Measurements from ENCODE around the gene LRP2BP. TPM values are rescaled to one million over a fixed set of nuclear protein-coding genes. Genes with fewer than 3 reads are reported as not detected.

The LRP2BP gene
- 1 to 10 TPM in 1 of 2 experiments, under 1 TPM in 1; 0.74 to 1.4 TPM for total RNA-seq
- under 1 TPM; 0.16 to 0.24 (median 0.18) TPM for polyA plus RNA-seq
- total RNA-seq = 0.26 to 6.4 (median 2.3) reads per million in 6 experiments

GRCh38 chr4:185395238-185395955, at the start of gene LRP2BP:
Gene LRP2BP (minus strand): TSS chr4:185395924. CDS start chr4:185378186, 17,738 bp downstream.
- peaks cover 10 to 30% (median 26%) of the 10 kb centered on the region in 4 donors for H3K4me1 Mint-ChIP-seq

GRCh38 chr4:185445209-185445608, 49.5 kb upstream of the LRP2BP start:
- DNase-seq (no peak), ATAC-seq (no peak)
- Mint-ChIP-seq H3K9me3 (no peaks in the 10 kb centered on the region), H3K4me3 (no peak overlapping the region), H3K4me1 (no peaks in the 10 kb centered on the region), H3K36me3 (no peaks in the 10 kb centered on the region), H3K27me3 (peaks cover 3 to 28% (median 7%) of the 10 kb centered on the region in 5 donors), H3K27ac (no peak overlapping the region)
- POLR2A ChIA-PET = interaction anchor here (0.6 kb wide), 1 partner anchor 632 kb away, joined by 4 read pairs; no protein-coding TSS in a partner anchor

More at GRCh38 chr4:185395238-185395955, at the start of gene LRP2BP:
- peaks cover 0 to 13% (median 8%) of the 10 kb centered on the region in 3 donors for H3K36me3 Mint-ChIP-seq
- peak in 3 of 10 donors; percentile 23 to 41 (median 28) for DNase-seq
- ATAC-seq = no peak
- no peaks in the 10 kb centered on the region for H3K9me3 Mint-ChIP-seq
- no peaks in the 10 kb centered on the region for H3K27me3 Mint-ChIP-seq
- H3K4me3 Mint-ChIP-seq = peak within 1 kb of the TSS; percentile 83 to 98 (median 96)
- POLR2A ChIA-PET = interaction anchor here (0.6 to 3.3 kb wide), 12 partner anchors 10 to 854 kb away, joined by 3 to 45 read pairs (median 5); partner anchors contain the start of genes CCDC110, SLC25A4, SNX25 and UFSP2
- H3K27ac Mint-ChIP-seq = peak within 1 kb of the TSS; percentile 94 to 99 (median 98)

- peaks cover 0 to 21% (median 4%) of the 10 kb centered on the region in 5 donors for H3K27me3 Mint-ChIP-seq
- H3K4me1 Mint-ChIP-seq = no peaks in the 10 kb centered on the region
- DNase-seq (no peak), ATAC-seq (no peak)
- no peak overlapping the region for H3K27ac Mint-ChIP-seq
- no peak overlapping the region for H3K4me3 Mint-ChIP-seq
- H3K9me3 Mint-ChIP-seq = no peaks in the 10 kb centered on the region
- H3K36me3 Mint-ChIP-seq = no peaks in the 10 kb centered on the region
- POLR2A ChIA-PET = no interaction called here
Observed at GRCh38 chr4:185441479-185441878, 45.8 kb upstream of the LRP2BP start.

GRCh38 chr4:185437809-185438208, 42.1 kb upstream of the LRP2BP start:
- ATAC-seq (no peak), DNase-seq (no peak)
- Mint-ChIP-seq H3K36me3 (no peaks in the 10 kb centered on the region), H3K9me3 (no peaks in the 10 kb centered on the region), H3K27ac (no peak overlapping the region), H3K4me3 (no peak overlapping the region), H3K27me3 (peaks cover 0 to 19% (median 0%) of the 10 kb centered on the region in 5 donors), H3K4me1 (no peaks in the 10 kb centered on the region)
- POLR2A ChIA-PET = no interaction called here

GRCh38 chr4:185435466-185435865, 39.7 kb upstream of the LRP2BP start:
- Mint-ChIP-seq H3K4me1 (no peaks in the 10 kb centered on the region), H3K27me3 (peaks cover 0 to 10% (median 0%) of the 10 kb centered on the region in 5 donors), H3K27ac (no peak overlapping the region), H3K4me3 (no peak overlapping the region), H3K9me3 (no peaks in the 10 kb centered on the region), H3K36me3 (no peaks in the 10 kb centered on the region)
- POLR2A ChIA-PET = no interaction called here
- DNase-seq = no peak
- ATAC-seq = no peak

GRCh38 chr4:185429660-185430059, 33.9 kb upstream of the LRP2BP start:
- no peak overlapping the region for H3K4me3 Mint-ChIP-seq
- DNase-seq (no peak), ATAC-seq (no peak)
- peaks cover 8 to 12% (median 12%) of the 10 kb centered on the region in 4 donors for H3K4me1 Mint-ChIP-seq
- H3K27me3 Mint-ChIP-seq = peaks cover 0 to 7% (median 0%) of the 10 kb centered on the region in 5 donors
- H3K27ac Mint-ChIP-seq = peak overlapping the region in 1 of 10 donors; percentile 9
- no peaks in the 10 kb centered on the region for H3K36me3 Mint-ChIP-seq
- POLR2A ChIA-PET = no interaction called here
- H3K9me3 Mint-ChIP-seq = no peaks in the 10 kb centered on the region

- Mint-ChIP-seq H3K4me3 (peak overlapping the region in 7 of 10 donors; percentile 11 to 63 (median 48)), H3K27me3 (peaks cover 0 to 5% (median 0%) of the 10 kb centered on the region in 5 donors), H3K4me1 (peaks cover 14 to 29% (median 28%) of the 10 kb centered on the region in 4 donors), H3K9me3 (no peaks in the 10 kb centered on the region), H3K27ac (peak overlapping the region in 8 of 10 donors; percentile 31 to 100 (median 75)), H3K36me3 (peaks cover 0 to 2% (median 0%) of the 10 kb centered on the region in 3 donors)
- ATAC-seq (no peak), DNase-seq (peak in 1 of 10 donors; percentile 64)
- POLR2A ChIA-PET = interaction anchor here (0.6 to 3.0 kb wide), 6 partner anchors 31 to 776 kb away, joined by 3 to 45 read pairs (median 6); partner anchors contain the start of genes ANKRD37, CCDC110, CENPU and LRP2BP
Observed at GRCh38 chr4:185426960-185427688, 31.4 kb upstream of the LRP2BP start.

- Mint-ChIP-seq H3K4me1 (peaks cover 22 to 39% (median 35%) of the 10 kb centered on the region in 4 donors), H3K9me3 (no peaks in the 10 kb centered on the region), H3K36me3 (peaks cover 5 to 14% (median 6%) of the 10 kb centered on the region in 3 donors), H3K4me3 (peak within 1 kb of the TSS; percentile 82 to 94 (median 90)), H3K27me3 (peaks cover 0 to 5% (median 0%) of the 10 kb centered on the region in 5 donors), H3K27ac (peak within 1 kb of the TSS; percentile 95 to 100 (median 100))
- DNase-seq (peak; percentile 79 to 98 (median 90)), ATAC-seq (peak; percentile 86 to 87)
- POLR2A ChIA-PET = interaction anchor here (0.6 to 3.0 kb wide), 9 partner anchors 23 to 692 kb away, joined by 3 to 45 read pairs (median 4); partner anchors contain the start of genes ANKRD37, CCDC110, CENPU and LRP2BP
Observed at GRCh38 chr4:185425647-185426352, 30.1 kb upstream of the LRP2BP start, which contains the start of gene UFSP2. Gene UFSP2 (minus strand): TSS chr4:185425964. CDS start chr4:185425868, 96 bp downstream.

GRCh38 chr4:185424905-185425646, 29.4 kb upstream of the LRP2BP start:
- peak overlapping the region; percentile 82 to 94 (median 90) for H3K4me3 Mint-ChIP-seq
- peaks cover 0 to 5% (median 0%) of the 10 kb centered on the region in 5 donors for H3K27me3 Mint-ChIP-seq
- no peaks in the 10 kb centered on the region for H3K9me3 Mint-ChIP-seq
- POLR2A ChIA-PET = interaction anchor here (0.7 to 3.0 kb wide), 6 partner anchors 23 to 691 kb away, joined by 3 to 45 read pairs (median 4); partner anchors contain the start of genes ANKRD37, CCDC110, CENPU and LRP2BP
- peaks cover 5 to 14% (median 6%) of the 10 kb centered on the region in 3 donors for H3K36me3 Mint-ChIP-seq
- DNase-seq = peak in 1 of 10 donors; percentile 25
- peaks cover 22 to 39% (median 35%) of the 10 kb centered on the region in 4 donors for H3K4me1 Mint-ChIP-seq
- peak overlapping the region; percentile 95 to 100 (median 100) for H3K27ac Mint-ChIP-seq
- ATAC-seq = no peak

- DNase-seq (no peak), ATAC-seq (no peak)
- peak overlapping the region in 4 of 10 donors; percentile 6 to 24 (median 11) for H3K27ac Mint-ChIP-seq
- no peaks in the 10 kb centered on the region for H3K27me3 Mint-ChIP-seq
- no peak overlapping the region for H3K4me3 Mint-ChIP-seq
- POLR2A ChIA-PET = interaction anchor here (1.2 kb wide), 1 partner anchor 25 kb away, joined by 3 read pairs; the partner anchor contains the start of gene ANKRD37
- peaks cover 28 to 42% (median 34%) of the 10 kb centered on the region in 4 donors for H3K4me1 Mint-ChIP-seq
- peaks cover 10 to 38% (median 11%) of the 10 kb centered on the region in 3 donors for H3K36me3 Mint-ChIP-seq
- H3K9me3 Mint-ChIP-seq = no peaks in the 10 kb centered on the region
Observed at GRCh38 chr4:185421366-185422124, 25.8 kb upstream of the LRP2BP start.

Measured in naive thymus-derived CD8-positive, alpha-beta T cell (primary cell).